HG03520 (cell line): Measurements from ENCODE around the gene SGF29.
"Not testable (repeated sequence)": the region's sequence is repeated elsewhere in the genome, so short reads cannot be mapped to it uniquely, and the experiment has no call there.

Source experiments
- ATAC-seq: cut with Tn5 transposase; IDR thresholded peaks from one replicate; pipeline ENCODE4 v1.9.1; 2021; ENCODE audit warnings: mild to moderate bottlenecking, moderate library complexity; ENCODE audit not compliant: unreplicated experiment

SGF29 gene

GRCh38 chr16:28609631-28610594 is 56.2 kb downstream of the SGF29 start, which contains the start of gene SULT1A1:
SULT1A1 (minus strand) TSS chr16:28610044; CDS start chr16:28608855, 1,189 bp downstream.
- no peak for ATAC-seq

DNA sequence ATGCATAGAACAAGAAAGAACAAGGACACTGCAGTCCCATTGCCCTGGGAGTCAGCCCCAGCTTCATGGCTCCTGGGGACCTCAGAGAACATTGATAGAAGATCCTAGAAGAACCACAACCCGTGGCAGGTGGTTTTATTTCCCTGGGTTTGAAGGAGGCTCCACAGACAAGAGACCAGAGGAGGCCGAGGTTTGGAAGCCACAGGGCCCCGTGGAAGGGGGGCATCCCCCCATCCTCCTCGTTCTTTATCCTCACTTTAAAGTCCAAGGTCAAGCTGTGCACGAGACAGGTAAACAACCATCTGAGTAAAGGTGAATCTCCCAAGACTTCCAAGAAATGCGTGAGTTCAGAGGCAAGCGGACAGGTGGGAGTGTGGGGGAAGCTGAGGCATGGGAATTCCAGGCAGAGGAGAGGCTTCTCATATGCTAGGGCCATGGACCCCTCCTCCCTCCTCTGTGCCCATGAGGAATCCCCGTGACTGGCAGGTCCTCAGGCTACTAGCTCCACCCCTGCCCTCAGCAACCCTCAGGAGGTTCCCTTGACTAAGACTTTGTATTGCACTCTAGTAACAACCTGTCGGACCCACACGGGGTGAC is 57.0 kb downstream of the SGF29 start:
- no peak for ATAC-seq

- ATAC-seq, result not testable (repeated sequence)
Measured at GRCh38 chr16:28612359-28613280, 58.9 kb downstream of the SGF29 start.

GRCh38 chr16:28613912-28614311 is 60.2 kb downstream of the SGF29 start:
- ATAC-seq, result not testable (repeated sequence)

DNA sequence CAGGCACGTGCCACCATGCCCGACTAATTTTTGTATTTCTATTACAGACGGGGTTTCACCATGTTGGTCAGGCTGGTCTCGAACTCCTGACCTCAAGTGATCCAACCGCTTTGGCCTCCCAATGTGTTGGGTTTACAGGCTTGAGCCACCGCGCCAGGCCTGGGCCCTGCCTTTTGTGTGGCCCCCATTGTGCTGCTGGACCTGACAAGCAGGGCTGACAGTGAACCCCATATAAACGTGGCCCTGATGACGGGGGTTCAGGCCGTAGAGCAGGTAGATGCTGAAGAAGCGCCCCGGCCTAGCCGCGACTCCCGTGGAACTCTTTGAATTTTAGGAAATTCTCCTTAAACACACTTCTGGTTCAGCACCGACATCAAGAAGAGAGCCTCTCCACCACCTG is 60.8 kb downstream of the SGF29 start:
- ATAC-seq, result not testable (repeated sequence)

GRCh38 chr16:28615486-28616223 is 61.9 kb downstream of the SGF29 start:
- not testable (repeated sequence) for ATAC-seq

GRCh38 chr16:28616224-28616577 is 62.5 kb downstream of the SGF29 start:
- not testable (repeated sequence) for ATAC-seq

DNA sequence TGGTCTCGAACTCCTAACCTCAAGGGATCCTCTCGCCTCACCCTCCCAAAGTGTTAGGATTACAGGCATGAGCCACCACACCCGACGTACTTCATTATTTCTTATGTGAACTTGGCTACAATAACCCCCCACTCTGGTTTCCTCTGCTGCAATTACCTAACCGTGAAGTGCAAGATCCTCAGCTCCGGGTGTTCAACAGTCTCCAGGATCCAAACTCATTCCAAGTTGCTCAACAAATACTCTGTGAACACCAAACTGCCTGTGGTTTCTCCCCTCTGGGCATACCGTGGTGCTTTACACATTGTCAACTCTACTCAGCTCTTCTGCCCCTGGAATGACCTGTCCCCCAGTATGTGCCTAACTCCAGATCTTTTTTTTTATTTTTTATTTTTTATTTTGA is 62.9 kb downstream of the SGF29 start:
- no peak for ATAC-seq

DNA sequence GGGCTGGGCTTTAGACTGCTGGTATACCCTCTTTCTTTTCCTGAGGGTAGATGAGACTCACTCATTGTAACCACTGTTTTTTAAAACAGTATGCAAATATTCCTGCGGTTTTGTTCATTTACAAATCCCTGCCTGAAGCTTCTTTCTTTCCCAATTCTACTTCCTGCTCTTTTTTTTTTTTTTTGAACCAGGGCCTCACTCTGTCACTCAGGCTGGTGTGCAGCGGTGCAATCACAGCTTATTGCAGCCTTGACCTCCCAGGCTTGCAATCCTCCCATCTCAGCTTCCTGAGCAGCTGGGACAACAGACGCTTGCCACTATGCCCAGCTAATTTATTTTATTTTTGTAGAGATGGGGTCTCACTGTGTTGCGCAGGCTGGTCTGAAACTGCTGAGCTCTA is 64.2 kb downstream of the SGF29 start:
- ATAC-seq, result no peak

GRCh38 chr16:28620316-28620715 is 66.6 kb downstream of the SGF29 start:
- not testable (repeated sequence) for ATAC-seq

DNA sequence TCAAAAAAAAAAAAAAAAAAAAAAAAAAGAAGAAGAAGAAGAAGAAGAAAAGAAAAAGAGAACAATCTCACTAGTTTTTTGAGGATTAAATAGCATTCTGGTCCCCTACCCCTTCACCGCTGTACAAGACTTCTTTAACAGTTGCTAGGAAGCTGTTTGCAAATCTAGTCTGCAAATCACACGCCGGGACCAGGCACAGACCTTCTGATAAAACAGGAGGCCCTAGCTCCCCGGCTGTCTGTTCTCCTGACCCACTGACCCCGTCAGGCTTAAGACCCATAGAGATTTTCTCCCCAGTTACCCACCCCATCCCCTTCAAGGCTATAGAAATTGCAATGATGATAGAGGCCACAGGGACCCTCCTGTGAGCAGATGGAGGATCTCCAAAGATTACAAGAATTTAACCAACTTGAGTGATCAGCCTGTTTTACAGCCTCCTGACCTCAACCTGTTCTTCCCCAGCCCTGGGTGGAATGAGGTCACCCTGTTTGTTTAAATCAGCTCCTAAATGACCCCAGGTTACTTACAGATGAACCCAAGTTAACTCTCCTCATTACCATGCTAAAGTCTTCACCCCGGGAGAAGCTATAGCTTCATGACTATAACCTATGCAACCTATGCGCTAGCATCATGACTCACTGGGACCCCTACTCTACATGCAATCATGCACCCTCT is 67.9 kb downstream of the SGF29 start:
- ATAC-seq, result no peak

GRCh38 chr16:28622532-28623171 is 68.9 kb downstream of the SGF29 start:
- not testable (repeated sequence) for ATAC-seq

DNA sequence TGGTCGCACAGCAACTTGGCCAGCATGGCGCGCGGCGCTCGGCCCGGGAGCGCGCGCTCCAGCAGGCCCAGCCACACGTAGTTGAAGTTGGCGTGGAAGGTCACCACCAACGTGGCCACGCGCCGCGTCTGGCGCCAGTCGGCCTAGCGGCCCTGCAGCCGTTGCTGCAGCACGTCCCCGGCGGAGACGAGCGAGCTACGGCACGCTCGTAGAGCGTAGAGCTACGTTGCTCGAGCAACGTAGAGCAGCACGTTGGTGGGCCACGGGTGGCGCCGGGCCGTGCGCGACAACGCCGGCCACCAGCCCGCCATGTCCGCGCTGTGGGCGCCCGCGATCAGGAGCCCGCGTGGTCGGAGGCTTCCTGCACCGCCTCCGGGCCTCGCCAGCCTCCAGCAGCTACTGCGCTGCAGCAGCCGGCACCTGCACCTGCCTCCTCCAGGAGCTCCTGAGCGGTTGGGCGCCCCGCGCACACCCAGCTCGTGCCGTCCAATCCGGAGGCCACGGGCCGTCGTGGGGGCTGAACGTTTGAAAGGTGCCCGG is 69.5 kb downstream of the SGF29 start:
- ATAC-seq, result no peak

DNA sequence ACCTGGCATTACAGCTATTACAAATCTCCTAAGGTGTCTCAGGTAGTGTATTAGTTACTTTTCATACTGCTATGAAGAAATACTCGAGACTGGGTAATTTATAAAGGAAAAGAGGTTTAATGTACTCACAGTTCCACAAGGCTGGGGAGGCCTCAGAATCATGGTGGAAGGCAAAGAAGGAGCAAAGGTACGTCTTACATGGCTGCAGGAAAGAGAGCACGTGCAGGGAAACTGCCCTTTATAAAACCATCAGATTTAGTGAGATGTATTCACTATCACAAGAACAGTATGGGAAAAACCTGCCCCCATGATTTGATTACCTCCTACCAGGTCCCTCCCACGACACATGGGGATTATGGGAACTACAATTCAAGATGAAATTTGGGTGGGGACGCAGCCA is 77.2 kb downstream of the SGF29 start:
- ATAC-seq, result not testable (repeated sequence)

DNA sequence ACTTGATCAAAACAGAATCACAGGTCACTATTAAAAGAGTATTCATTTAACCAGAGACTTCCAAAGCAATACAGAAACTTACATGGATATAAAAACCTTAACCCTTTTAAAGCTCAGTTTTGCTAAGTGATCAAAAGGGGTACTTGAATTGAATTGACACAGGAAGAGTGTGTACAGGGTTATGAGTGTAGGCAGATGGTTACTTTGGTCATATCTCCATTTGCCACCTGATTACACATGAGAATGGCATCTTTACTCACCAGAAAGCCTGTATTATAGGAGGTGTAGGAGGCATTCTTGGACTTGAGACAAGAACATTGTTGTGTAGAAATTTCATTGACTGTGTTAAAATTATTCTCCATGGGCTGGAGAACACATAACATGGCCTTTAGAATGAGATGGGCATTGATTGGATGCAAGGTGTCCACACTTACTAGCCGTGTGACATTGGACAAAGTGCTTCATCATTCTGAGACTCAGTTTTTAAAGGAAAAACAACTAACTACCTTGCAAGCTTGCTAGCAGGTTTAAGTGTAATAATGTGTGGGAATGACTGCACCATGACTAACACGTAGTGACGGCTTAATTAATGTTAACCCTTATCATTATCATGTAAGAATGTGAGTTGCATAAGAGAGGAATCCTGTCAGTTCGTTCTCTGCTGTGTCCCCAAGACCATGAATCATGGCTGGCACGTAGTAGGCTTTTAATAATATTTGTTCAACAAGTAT is 82.5 kb downstream of the SGF29 start:
- ATAC-seq, result not testable (repeated sequence)

GRCh38 chr16:28637765-28638164 is 84.0 kb downstream of the SGF29 start, which contains the start of gene NPIPB8:
NPIPB8 (plus strand) TSS chr16:28638065; CDS start chr16:28638361, 296 bp downstream.
- ATAC-seq, result not testable (repeated sequence)

DNA sequence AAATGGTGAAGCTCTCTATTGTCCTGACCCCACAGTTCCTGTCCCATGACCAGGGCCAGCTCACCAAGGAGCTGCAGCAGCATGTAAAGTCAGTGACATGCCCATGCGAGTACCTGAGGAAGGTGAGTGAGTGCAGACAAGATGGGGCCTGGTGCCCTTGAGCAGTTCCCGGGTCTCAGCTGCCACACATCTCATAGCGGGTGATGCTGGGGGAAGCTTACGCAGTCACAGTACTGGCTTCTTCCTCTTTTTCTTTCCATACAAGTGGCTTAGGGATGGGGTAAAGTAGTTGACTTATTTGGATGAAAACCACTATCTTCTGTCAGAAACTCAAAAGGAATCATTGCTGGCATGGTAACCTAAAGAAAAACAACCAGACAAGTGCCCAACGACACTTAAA is 84.6 kb downstream of the SGF29 start:
- not testable (repeated sequence) for ATAC-seq

GRCh38 chr16:28639959-28640358 is 86.2 kb downstream of the SGF29 start:
- not testable (repeated sequence) for ATAC-seq
